GM18909 (cell line): Measurements from ENCODE around the gene PPP4R4.
"Not testable (repeated sequence)": the region's sequence is repeated elsewhere in the genome, so short reads cannot be mapped to it uniquely, and the experiment has no call there.

ENCODE experiments used
- ATAC-seq: cut with Tn5 transposase; IDR thresholded peaks from one replicate; pipeline ENCODE4 v1.9.1; 2021; ENCODE audit warnings: mild to moderate bottlenecking; ENCODE audit not compliant: unreplicated experiment, poor library complexity

The PPP4R4 gene

DNA sequence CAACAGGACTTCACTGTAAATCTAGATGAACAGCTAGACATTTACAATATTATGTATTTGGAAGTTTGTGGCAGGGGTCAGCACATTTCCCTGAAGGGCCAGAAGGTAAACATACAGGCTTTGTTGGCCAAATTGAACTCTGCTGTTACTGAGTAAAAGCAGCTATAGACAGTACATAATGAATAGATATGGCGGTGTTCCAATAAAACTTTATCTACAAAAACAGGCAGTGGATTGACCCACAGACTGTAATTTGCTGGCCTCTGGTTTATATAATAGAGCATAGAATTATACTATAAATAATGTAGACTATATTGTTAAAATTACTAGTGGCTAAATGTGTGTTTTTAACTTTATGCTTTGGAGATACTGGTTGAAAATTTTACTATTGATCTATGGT, 93.2 kb downstream of the PPP4R4 start:
- ATAC-seq: no peak

DNA sequence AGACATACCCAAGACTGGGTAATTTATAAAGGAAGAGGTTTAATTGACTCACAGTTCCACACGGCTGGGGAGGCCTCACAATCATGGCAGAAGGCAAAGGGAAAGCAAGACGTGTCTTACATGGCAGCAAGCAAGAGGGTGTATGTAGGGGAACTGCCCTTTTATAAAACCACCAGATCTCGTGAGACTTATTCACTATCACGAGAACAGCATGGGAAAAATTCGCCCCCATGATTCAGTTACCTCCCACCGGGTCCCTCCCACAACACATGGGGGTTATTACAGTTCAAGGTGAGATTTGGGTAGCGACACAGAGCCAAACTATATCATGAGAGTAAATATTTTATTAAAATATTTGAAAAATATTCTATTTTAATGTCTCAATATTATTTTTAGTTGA, 94.5 kb downstream of the PPP4R4 start:
- ATAC-seq: not testable (repeated sequence)

- ATAC-seq: no peak
Measured at GRCh38 chr14:94269156-94269555, 95.0 kb downstream of the PPP4R4 start.

GRCh38 chr14:94276898-94277561, 102.9 kb downstream of the PPP4R4 start:
- not testable (repeated sequence) for ATAC-seq

DNA sequence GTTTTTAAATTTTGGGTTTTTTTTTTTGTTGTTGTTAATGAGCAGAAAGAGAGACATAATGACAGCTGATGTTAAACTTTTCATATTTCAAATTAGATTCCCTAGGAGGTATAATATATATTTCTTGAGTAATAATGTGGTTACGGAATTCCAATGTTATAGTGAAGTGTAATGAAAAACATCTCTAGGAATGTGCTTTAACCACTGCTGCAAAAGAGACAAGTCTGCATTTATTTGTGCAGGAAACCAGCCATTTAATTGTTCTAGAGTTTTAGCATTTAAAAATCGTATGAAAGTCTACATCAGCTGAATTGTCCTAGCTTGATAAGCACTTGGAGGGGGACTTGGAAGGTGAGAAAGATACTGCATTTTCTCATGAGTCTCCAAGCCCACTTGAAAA, 104.6 kb downstream of the PPP4R4 start:
- ATAC-seq: no peak

- no peak for ATAC-seq
Measured at GRCh38 chr14:94282991-94283723, 109.0 kb downstream of the PPP4R4 start.

DNA sequence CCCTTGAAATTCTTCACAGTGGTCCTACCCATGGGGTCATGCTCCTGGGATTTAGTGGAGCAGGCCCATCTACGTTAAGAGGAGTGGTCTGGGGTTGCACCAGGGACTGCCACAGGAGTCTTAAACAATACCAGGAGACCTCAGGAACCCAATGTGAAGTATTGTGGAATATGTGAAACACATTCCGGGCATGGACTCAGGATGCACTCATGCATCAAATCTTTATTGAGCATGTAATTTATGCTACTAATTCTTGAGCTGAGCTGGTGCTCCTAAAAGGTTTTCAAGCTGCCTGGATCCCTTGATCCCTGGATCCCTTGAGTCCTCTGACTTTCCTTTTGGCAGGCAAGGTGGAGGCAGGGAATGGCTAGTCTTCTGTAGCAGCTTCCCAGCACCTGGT, 110.1 kb downstream of the PPP4R4 start:
- ATAC-seq: no peak

DNA sequence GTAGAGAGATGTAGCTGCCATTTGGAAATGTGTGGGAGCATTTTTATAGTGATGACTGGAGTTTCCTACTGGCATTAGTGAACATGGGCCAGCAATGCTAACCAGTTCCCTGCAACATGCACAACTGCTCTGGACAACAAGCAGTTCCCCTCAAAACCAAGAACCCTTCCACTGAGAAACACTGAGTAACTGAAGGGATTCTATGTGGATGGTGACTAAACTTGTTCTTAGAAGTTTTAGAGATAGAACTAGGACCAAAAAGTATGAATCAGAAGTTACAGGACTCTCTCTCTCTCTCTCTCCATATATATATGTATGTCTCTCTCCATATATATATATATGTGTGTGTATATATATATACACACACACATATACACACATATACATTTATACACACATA, 111.0 kb downstream of the PPP4R4 start:
- no peak for ATAC-seq

GRCh38 chr14:94288610-94289465, 114.7 kb downstream of the PPP4R4 start:
- no peak for ATAC-seq

GRCh38 chr14:94290197-94290596, 116.1 kb downstream of the PPP4R4 start:
- ATAC-seq: no peak

GRCh38 chr14:94291159-94291905, 117.2 kb downstream of the PPP4R4 start:
- ATAC-seq: no peak

- no peak for ATAC-seq
Measured at GRCh38 chr14:94291906-94292525, 117.9 kb downstream of the PPP4R4 start.

- ATAC-seq: no peak
Measured at GRCh38 chr14:94292526-94292871, 118.4 kb downstream of the PPP4R4 start.

- no peak for ATAC-seq
Measured at GRCh38 chr14:94292872-94293577, 118.9 kb downstream of the PPP4R4 start, which contains the start of gene SERPINA10. Gene SERPINA10, minus strand, starts transcription at chr14:94293268. Its CDS starts 2,675 bp downstream, at chr14:94290593.

DNA sequence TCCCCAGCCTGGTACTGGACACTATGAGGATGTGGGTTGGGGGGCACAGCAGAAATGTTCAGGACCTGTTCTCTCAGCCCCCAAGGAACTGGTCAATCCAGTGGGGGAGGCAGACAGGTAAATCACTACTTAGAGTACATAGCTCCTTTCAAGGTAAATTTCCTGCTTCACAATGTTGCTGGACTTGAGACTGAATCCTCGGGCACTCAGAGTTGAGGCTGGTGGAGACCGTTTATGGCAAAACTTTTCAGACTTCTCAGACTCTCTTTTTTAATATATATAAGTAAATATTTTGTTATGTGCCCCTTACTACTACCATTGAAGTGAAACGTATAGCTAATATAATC, 119.4 kb downstream of the PPP4R4 start:
- ATAC-seq: no peak

- ATAC-seq: no peak
Measured at GRCh38 chr14:94295360-94296180, 121.4 kb downstream of the PPP4R4 start.

DNA sequence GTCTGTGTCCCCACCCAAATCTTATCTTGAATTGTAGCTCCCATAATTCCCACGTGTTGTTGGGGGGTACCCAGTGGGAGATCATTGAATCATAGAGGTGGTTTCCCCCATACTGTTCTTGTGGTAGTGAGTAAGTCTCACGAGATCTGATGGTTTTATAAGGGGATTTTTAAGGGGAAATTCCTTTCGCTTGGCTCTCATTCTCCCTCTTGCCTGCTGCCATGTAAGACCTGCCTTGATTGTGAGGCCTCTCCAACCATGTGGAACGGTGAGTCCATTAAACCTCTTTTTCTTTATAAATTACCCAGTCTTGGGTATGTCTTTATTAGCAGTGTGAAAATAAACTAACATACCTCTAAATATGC, 122.0 kb downstream of the PPP4R4 start:
- not testable (repeated sequence) for ATAC-seq

- ATAC-seq: no peak
Measured at GRCh38 chr14:94298130-94298529, 124.0 kb downstream of the PPP4R4 start.

GRCh38 chr14:94303111-94303510, 129.0 kb downstream of the PPP4R4 start:
- ATAC-seq: no peak
